ENCODE measurements around the gene LRRC3C. TPM values are rescaled to one million over a fixed set of nuclear protein-coding genes. Genes with fewer than 3 reads are reported as not detected.

The LRRC3C gene
- polyA plus RNA-seq, 1 experiment: not detected

- DNase-seq (ENCODE audit: low read depth): no peak
These were observed 21.5 kb downstream of the LRRC3C start for GRCh38 chr17:39949028-39949427.

GRCh38 chr17:39950871-39951348 is 23.4 kb downstream of the LRRC3C start:
- no peaks in the 10 kb centered on the region for H3K27me3 ChIP-seq (ENCODE audit: control insufficient read depth, insufficient read depth, low read length)
- H3K36me3 ChIP-seq (ENCODE audit: control insufficient read depth, insufficient read depth, low read length): no peaks in the 10 kb centered on the region
- ChIA-PET CTCF (interaction anchor here (1.2 to 1.5 kb wide), 2 partner anchors 8 to 29 kb away, joined by 4 to 5 read pairs; partner anchors contain the start of gene PSMD3), POLR2A (no interaction called here)
- no peak overlapping the region for H3K4me3 ChIP-seq (ENCODE audit: low read depth, low read length)
- TF ChIP-seq CTCF (IDR thresholded peaks at IDR 0.05; ENCODE audit: insufficient read depth, low read depth, low read length): no peak
- no peak for DNase-seq (ENCODE audit: low read depth)

More at GRCh38 chr17:39949028-39949427, 21.5 kb downstream of the LRRC3C start:
- ChIA-PET POLR2A (no interaction called here), CTCF (no interaction called here)
- Histone ChIP-seq H3K27me3 (ENCODE audit: control insufficient read depth, insufficient read depth, low read length) (no peaks in the 10 kb centered on the region; the same call in 1 of the 2 replicates), H3K36me3 (ENCODE audit: control insufficient read depth, insufficient read depth, low read length) (no peaks in the 10 kb centered on the region), H3K4me3 (ENCODE audit: low read depth, low read length) (no peak overlapping the region)
- TF ChIP-seq CTCF (IDR thresholded peaks at IDR 0.05; ENCODE audit: insufficient read depth, low read depth, low read length): no peak

DNA sequence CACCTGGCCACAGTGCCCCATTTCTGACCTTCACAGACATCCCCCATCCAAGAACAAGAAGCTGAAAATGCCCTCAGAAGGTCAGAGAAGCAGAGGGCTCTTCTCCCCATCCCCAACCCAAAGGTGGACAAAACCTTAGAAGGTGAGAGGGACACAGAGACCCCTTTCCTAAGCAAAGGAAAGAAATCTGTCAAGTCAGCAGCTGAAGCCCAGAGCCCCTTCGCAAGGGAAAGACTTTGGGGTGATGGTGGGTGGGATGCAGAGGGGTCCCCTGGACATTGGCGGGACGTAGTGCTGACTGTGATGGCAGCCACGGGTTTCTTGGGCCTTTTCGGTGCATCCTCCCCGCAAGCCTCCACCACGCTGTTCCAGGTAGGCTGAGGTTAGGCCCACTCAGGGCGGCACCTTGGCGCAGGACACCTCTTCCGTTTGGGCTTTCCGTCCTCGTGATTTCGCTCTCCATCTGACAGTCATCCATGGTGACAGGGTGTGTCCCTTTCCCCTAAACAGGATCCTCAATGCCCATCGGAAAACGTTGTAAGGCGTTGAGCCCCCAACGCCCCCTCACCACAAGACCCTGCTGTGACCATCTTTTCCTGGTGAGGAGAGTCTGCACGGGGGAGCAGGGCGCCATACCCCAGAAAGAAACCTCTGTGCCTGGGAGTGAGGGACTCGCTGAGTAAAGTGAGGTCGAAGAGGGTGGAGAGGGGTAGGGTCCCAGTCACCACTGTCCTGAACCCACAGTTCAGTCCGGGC is 24.6 kb downstream of the LRRC3C start:
- no peak for TF ChIP-seq CTCF (IDR thresholded peaks at IDR 0.05; ENCODE audit: insufficient read depth, low read depth, low read length)
- POLR2A ChIA-PET: no interaction called here

DNA sequence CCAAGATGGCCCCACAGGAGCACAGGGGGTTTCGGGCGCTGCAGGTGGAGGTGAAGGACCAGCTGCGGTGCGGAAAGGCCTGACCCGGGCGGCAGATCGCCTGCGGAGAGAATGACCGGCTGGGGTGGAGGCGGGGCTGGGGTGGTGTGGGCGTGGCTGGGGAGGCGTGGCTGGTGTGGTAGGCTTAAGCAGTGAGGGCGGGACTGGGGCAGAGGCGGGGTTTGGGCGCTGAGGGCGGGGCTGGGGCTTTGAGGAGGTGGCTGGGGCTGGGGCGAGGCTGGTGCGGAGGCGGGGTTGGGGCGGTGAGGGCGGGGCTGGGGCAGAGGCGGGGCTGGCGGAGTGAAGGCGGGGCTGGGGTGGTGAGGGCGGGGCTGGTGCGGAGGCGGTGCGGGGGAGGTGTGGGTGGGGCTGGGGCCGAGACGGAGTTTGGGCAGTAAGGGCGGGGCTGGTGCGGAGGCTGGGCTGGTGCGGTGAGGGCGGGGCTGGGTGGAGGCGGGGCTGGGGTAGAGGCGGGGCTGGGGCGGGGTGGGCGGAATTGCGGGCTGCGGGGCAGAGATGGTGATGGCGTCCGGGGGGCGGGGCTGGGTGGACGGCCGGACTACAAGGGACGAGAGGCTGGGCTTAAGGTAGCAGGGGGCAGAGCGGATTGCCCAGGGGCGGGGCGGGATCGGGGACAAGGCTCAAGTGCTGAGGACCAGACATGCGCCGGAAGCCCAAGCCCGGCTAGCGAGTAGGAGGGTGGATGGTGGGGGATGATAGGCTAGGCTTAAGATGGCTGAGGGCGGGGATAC is 25.3 kb downstream of the LRRC3C start:
- Histone ChIP-seq H3K27me3 (ENCODE audit: control insufficient read depth, insufficient read depth, low read length) (no peaks in the 10 kb centered on the region), H3K36me3 (ENCODE audit: control insufficient read depth, insufficient read depth, low read length) (no peaks in the 10 kb centered on the region), H3K4me3 (ENCODE audit: low read depth, low read length) (peak overlapping the region; percentile 40)
- ChIA-PET POLR2A (interaction anchor here (0.5 kb wide), 1 partner anchor 163 kb away, joined by 3 read pairs; no protein-coding TSS in a partner anchor), CTCF (interaction anchor here (1.0 to 2.7 kb wide), 3 partner anchors 13 to 27 kb away, joined by 3 to 22 read pairs (median 6); partner anchors contain the start of gene PSMD3)
- DNase-seq (ENCODE audit: low read depth): peak; percentile 72
- no peak for TF ChIP-seq CTCF (IDR thresholded peaks at IDR 0.05; ENCODE audit: insufficient read depth, low read depth, low read length)

More for the DNA sequence above, 24.6 kb downstream of the LRRC3C start:
- Histone ChIP-seq H3K4me3 (ENCODE audit: low read depth, low read length) (peak overlapping the region; percentile 27), H3K36me3 (ENCODE audit: control insufficient read depth, insufficient read depth, low read length) (no peaks in the 10 kb centered on the region), H3K27me3 (ENCODE audit: control insufficient read depth, insufficient read depth, low read length) (no peaks in the 10 kb centered on the region)
- CTCF ChIA-PET: interaction anchor here (0.5 to 1.0 kb wide), 2 partner anchors 12 to 23 kb away, joined by 3 to 4 read pairs; no protein-coding TSS in a partner anchor
- no peak for DNase-seq (ENCODE audit: low read depth)

- TF ChIP-seq CTCF (IDR thresholded peaks at IDR 0.05; ENCODE audit: insufficient read depth, low read depth, low read length): no peak
- CTCF ChIA-PET: interaction anchor here (2.0 to 2.7 kb wide), 3 partner anchors 14 to 81 kb away, joined by 6 to 22 read pairs (median 7); partner anchors contain the start of gene PSMD3
- Histone ChIP-seq H3K27me3 (ENCODE audit: control insufficient read depth, insufficient read depth, low read length) (no peaks in the 10 kb centered on the region), H3K36me3 (ENCODE audit: control insufficient read depth, insufficient read depth, low read length) (no peaks in the 10 kb centered on the region), H3K4me3 (ENCODE audit: low read depth, low read length) (peak overlapping the region; percentile 40)
- POLR2A ChIA-PET: no interaction called here
- no peak for DNase-seq (ENCODE audit: low read depth)
These were observed 25.9 kb downstream of the LRRC3C start for GRCh38 chr17:39953471-39953888.
